ENCODE results near the gene FAM25A. TPM values are rescaled to one million over a fixed set of nuclear protein-coding genes. Genes with fewer than 3 reads are reported as not detected.
A peak's percentile ranks its signal among the peaks of the same experiment; 100 is the strongest.
"Not testable (repeated sequence)": the region's sequence is repeated elsewhere in the genome, so short reads cannot be mapped to it uniquely, and the experiment has no call there.

The FAM25A gene
- total RNA-seq, 1 experiment from 2014 or later = not detected

GRCh38 chr10:87009134-87009696 is 10.9 kb upstream of the FAM25A start:
- DNase-seq (ENCODE audit: low spot score) = not testable (repeated sequence)

- not testable (repeated sequence) for DNase-seq (ENCODE audit: low spot score)
Measured at GRCh38 chr10:87013528-87013927, 6.6 kb upstream of the FAM25A start.

- DNase-seq (ENCODE audit: low spot score) = not testable (repeated sequence)
Measured at GRCh38 chr10:87014986-87015716, 4.9 kb upstream of the FAM25A start.

GRCh38 chr10:87018127-87018526 is 2.0 kb upstream of the FAM25A start:
- DNase-seq (ENCODE audit: low spot score) = not testable (repeated sequence)

GRCh38 chr10:87019066-87019465 is 1.0 kb upstream of the FAM25A start:
- DNase-seq (ENCODE audit: low spot score) = not testable (repeated sequence)

- peak; percentile 31 for DNase-seq (ENCODE audit: low spot score)
Measured at GRCh38 chr10:87019504-87019903, 590 bp upstream of the FAM25A start.

- DNase-seq (ENCODE audit: low spot score) = not testable (repeated sequence)
Measured at GRCh38 chr10:87025285-87025958, 5.3 kb downstream of the FAM25A start.

- DNase-seq (ENCODE audit: low spot score) = not testable (repeated sequence)
Measured at GRCh38 chr10:87026747-87027508, 6.8 kb downstream of the FAM25A start.

GRCh38 chr10:87030419-87030818 is 10.3 kb downstream of the FAM25A start:
- not testable (repeated sequence) for DNase-seq (ENCODE audit: low spot score)

- no peak for DNase-seq (ENCODE audit: low spot score)
Measured at GRCh38 chr10:87030912-87031635, 11.0 kb downstream of the FAM25A start.

GRCh38 chr10:87036623-87037022 is 16.5 kb downstream of the FAM25A start:
- no peak for DNase-seq (ENCODE audit: low spot score)

GRCh38 chr10:87038286-87038717 is 18.2 kb downstream of the FAM25A start:
- no peak for DNase-seq (ENCODE audit: low spot score)

- DNase-seq (ENCODE audit: low spot score) = no peak
Measured at GRCh38 chr10:87038786-87039185, 18.7 kb downstream of the FAM25A start.

- not testable (repeated sequence) for DNase-seq (ENCODE audit: low spot score)
Measured at GRCh38 chr10:87043579-87043978, 23.5 kb downstream of the FAM25A start.

GRCh38 chr10:87045434-87045938 is 25.4 kb downstream of the FAM25A start:
- DNase-seq (ENCODE audit: low spot score) = no peak

- DNase-seq (ENCODE audit: low spot score) = no peak
Measured at GRCh38 chr10:87053111-87053510, 33.0 kb downstream of the FAM25A start.

- DNase-seq (ENCODE audit: low spot score) = no peak
Measured at GRCh38 chr10:87053577-87054181, 33.6 kb downstream of the FAM25A start.

GRCh38 chr10:87054373-87055295 is 34.5 kb downstream of the FAM25A start:
- no peak for DNase-seq (ENCODE audit: low spot score)

- no peak for DNase-seq (ENCODE audit: low spot score)
Measured at GRCh38 chr10:87058171-87058570, 38.1 kb downstream of the FAM25A start.

Measured in HT-29 (cell line).